Measurements from ENCODE around the gene C1orf198. TPM values are rescaled to one million over a fixed set of nuclear protein-coding genes. Genes with fewer than 3 reads are reported as not detected.
"Not testable (repeated sequence)": the region's sequence is repeated elsewhere in the genome, so short reads cannot be mapped to it uniquely, and the experiment has no call there.

The C1orf198 gene
- total RNA-seq, 1 donor from 2014 or later = 168 TPM

DNA sequence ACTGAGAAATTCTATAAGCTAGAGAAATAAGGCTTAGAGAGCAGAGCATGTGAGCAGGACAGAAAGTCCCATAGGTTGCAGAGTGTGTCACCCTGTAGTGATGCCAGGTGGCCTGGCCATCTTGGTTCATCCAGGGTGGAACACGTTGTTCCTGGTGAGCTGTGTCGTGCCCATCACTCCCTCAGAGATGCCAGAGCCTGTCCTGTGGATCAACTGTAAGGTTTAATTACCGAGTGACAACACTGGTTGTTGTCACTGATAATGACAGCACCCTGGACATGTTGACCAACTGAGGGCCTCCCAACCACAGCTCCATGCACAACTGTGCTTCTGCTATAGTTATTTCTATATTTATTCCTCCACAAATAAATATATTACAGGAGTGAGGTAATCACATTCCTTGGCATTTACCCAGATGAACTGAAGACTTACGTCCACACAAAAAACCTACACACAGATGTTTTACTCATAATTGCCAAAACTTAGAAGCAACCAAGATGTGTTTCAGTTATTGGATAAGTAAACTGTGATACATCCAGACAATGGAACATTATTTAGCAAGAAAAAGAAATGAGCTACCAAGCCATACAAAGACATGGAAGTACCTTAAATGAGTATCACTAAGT, 6.2 kb downstream of the C1orf198 start:
- DNase-seq (ENCODE audit: low read depth) = peak; percentile 53

DNA sequence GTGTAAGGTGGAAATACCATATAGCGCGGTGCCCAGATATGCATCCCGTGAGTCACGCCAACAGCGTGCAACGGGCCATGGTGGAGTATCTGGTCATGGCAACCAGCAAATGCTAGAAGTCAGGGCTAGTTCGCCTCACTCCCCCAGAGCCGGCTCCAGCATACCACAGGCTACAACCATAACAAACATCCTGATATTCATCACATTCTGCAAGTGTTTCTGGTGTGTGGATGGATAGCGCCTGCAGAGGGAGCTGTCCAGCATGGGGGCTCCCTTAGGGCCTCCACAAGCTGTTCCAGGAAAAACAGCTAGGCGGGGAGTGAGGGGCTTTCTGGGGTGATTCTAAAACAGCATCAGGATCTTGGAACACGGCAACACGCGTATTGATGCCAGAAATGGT, 6.8 kb downstream of the C1orf198 start:
- no peak for DNase-seq (ENCODE audit: low read depth)

DNA sequence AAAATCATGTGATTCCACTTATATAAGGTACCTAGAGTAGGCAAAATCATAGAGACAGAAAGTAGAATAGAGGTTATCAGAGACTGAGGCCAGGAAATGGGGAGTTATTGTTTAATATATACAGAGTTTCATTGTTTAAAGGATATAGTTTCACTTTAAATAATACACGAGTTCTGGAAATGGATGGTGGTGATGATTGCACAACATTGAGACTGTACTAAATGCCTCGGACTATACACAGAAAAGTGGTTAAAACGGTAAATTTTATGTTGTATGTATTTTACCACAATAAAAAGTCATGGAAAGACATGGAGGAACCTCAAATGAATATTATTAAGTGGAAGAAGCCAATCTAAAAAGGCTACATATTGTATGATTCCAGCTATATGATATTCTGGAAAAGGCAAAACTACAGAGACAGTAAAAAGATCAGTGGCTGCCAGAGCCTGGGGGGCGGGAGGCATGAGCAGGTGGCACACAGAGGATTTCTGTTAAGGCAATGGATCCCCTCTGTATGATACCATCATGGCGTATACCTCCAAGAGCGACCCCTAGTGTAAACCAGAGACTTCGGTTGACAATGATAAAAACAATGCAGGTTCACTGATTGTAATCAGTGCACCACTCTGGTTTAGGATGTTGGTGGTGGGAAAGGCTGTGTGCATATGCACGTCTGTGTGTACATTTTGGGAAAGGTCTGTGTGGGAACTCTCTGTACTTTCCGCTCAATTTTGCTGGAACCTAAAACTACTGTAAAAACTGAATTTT, 7.5 kb downstream of the C1orf198 start:
- no peak for DNase-seq (ENCODE audit: low read depth)

DNA sequence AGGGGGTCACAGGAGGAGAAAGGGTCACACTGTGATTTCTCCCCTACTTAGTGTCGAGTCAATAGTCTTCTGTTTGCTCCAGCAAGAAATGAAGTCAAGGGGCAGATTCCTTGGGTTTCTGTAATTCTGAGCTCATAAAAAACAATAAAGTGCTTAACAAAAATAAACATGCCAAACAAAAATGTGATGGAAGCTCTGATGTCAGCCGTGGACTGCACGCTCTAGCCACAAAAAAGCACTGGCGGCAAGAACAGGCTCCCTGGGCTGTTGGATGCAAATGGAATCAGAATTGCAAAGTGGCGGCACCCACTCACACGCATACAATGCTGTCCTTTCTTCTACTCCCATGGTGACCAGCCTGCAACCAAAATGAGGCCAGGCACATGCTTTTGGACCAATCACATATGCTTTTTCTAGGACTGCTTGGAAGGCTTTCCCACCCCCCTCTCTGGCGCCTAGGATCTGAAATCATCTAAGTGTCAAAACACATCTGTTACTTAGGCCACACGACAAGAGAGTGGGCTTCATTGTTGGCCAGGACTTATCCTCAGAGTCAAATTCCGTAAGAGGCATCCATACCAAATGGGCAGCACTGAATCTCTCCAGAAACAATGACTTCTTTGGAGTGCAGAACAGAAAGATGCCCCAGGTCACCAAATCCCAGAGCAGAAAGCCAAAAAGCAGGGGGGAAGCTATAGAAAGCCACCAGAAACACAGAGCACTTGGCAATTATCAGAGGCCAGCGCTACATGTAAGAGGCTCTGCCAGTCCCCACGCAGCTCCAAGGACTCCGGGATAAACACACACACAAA, 9.2 kb downstream of the C1orf198 start:
- DNase-seq (ENCODE audit: low read depth) = no peak

DNA sequence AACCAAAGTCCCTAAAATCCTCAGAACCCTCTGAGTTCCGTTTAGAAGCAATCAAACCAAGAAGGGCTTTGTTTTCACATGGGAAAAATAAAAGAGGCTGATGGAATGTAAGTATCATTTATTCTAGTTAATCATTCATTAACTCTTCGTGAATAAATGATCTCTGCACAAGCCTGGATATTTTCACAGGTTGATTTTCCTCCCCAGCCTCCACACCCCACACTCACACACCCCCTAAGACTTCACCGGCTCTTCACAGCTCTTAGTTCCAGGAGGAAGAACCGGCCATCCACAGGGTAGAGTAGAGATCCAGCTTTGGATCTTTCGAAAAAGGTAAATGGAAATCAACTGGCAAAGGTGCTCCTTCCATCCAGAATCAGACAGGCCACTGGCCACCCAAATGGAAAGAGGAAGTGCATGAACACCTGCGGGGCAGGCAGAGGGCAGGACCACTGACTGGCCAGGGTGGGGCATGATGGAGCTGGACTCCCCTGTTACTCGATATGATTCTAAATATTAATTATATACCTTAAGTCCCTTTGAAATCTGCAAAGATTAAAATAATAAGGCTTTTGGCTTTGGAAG, 10.0 kb downstream of the C1orf198 start:
- DNase-seq (ENCODE audit: low read depth) = no peak

DNA sequence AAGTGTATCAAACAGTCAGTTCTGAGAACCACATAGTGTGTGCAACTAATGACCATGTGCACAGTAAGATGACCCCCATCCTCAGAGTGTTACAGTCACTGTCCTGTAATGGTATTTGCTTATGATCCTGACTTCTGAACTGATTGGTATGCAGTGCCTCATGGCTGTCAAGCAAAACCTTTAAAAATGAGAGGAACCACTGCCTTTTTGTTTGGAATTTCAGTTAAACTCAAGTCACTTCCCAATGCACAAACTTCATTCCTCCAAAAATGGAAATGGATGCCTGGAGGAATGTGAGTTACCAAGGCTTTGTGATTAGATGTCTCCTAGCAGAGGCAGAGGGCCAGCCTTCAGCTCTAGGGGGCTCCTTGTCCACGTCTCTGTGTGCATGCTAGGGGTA, 10.5 kb downstream of the C1orf198 start:
- no peak for DNase-seq (ENCODE audit: low read depth)

DNA sequence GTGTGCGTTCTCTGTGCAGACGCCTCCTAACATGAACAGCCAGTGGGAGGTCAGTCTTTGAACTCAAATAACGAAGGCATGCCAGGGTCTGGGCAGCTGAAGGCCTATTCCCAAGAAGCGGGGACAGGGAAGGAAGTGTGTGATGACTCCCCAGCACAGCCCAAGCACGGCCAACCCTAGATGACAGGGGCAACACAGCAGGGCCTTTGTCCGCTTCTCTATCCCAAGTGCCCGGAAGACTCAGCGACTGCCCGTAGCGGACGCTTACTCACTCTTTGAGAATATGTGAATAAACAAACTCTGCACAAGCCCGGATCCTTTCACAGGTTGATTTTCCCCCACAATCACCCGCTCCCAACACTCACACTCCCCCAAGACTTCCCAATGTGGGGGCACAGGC, 11.2 kb downstream of the C1orf198 start:
- no peak for DNase-seq (ENCODE audit: low read depth)

DNA sequence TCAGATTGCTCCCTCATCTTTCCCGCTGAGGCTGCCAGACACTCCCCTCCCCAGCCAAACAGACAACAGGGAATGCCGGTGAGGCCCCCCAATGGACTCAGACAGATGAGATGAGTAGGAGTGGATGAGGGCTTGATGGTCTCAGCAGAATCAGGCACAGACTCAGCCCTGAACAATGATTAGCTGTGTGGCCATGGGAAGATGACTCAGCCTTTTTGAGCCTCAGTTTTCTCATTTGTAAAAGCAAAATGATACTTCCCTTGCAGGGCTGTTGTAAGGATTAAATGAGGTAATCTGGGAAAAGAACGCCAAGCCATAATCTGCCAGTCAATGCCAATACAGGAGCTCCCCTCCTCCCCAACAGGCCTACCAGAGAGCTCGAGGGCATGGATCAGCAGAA, 12.4 kb downstream of the C1orf198 start:
- DNase-seq (ENCODE audit: low read depth) = no peak

DNA sequence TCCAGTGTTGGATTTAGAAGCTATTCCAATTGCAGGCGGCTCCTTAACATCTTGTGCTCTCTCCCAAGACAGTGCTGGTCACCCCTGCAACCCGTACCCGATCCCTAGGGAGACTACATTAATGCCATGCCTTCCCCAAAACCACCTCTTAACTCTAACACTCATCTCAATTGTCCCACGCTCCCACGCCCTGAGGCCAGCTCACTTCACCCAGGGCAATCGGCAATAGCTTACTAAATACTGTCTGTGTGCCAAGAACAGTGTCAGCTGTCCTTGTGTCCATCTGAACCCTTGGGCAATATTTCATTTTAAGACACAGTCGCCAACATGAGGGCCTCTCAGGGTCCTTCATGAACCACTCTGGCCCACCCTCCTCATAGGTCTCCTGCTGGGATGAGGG, 13.9 kb downstream of the C1orf198 start:
- peak; percentile 44 for DNase-seq (ENCODE audit: low read depth)

DNA sequence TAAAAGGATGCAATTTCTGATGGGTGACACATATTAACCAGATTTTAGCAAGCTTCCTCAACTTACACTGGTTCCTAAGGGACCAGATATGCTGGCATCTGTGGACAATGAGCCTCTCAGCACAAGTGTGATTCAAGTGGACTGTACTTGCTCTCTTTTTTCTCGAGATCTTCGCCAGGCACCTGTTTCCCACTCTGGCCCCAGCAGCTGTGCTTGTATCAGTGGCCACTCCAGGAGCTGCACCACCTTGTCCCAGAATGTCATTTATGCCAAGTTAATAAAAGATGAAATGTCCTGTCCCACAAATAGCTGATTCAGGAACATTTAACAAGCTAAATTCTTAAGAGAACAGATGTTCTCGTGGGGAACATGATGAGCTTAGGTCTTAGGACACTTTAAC, 14.6 kb downstream of the C1orf198 start:
- DNase-seq (ENCODE audit: low read depth) = peak; percentile 85

DNA sequence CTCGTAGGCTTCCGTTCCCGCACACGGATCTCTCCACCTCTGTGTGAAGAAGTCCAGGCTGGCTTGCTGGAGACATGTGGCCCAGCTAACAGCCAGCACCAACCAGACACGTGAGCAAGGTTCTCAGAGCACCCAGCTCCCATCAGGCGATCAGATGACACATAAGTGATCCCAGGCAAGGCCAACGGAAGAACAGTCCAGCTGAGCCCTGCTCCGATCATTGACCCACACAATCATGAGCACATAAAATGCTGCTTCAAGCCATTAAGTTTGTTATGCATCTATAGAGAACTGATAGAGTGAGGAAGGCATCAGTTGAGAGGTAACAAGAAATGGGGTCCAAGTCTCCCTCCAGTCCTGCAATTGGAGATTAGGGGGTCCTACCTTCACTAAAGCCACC, 15.4 kb downstream of the C1orf198 start:
- DNase-seq (ENCODE audit: low read depth) = no peak

DNA sequence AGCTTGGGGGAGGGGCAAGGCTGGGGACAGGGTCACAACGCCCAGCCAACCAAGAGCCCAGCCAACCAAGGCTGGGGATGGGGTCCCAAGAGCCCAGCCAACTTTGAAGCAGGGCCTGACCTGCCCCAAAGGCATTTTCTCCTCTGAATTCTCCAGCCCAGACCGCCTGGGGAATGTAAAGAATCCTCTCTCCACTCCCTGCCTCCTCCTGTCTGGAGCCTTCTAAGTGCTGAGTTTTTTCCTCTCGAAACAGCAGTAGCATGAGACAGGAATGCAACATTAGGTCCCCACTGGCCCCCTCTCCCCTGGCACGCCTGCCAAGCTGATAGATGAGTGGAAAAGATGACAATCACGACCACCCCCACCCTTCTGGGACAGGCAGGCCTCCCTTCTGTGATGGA, 17.0 kb downstream of the C1orf198 start:
- peak; percentile 63 for DNase-seq (ENCODE audit: low read depth)

DNA sequence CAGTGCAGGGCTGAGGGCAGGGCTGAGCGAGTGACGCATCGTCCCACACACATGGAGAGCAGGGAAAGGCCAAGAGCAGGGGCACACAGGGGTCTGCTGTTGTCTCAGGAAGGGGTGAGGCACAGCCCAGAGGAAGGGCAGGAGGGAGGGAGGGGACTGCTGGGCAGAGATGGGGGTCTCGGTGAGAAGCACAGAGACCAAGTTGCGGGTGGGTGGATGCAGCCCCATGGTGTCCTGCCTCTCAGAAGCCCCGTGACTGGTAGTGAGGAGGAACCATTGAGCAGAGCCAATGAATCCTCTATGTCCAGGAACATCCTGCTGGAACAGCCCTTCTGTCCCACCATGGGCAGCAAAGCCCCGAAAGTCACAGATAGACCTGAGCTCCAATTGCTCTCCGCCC, 17.8 kb downstream of the C1orf198 start:
- no peak for DNase-seq (ENCODE audit: low read depth)

DNA sequence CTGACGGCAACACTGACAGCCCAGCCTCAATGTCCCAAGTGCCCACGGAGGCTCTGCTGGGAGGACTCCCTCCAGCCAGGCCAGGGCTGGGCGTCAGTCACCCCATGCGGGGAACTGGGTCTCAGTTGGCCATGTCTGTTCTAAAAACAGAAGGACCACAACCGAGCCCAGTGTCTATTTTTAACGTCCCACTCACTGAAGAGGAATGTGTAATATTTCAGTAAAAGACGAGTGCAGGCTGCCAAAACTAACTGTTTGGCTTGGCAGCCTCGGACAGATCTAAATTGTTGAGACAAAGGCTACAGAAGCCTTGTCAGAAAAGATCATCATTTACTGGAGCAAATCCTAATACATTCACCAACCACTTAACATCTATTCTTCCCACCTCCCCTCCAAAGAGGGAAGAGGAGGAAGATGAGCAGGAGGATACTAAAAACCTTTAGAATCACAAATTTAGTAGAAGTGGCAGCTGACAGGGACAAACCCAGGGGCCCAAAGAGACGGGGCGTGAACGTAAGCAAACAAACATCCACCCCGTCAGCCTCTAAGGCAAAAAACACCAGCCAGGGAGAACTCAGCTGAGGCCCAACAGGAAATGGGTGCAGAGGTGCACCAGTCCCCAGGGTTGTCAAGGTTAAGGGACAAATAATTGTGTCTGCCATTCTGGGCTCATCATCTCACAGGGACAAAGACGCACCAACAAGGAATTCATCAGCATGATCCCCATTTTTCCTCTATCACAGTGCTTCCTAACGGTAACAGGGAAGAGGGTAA, 18.7 kb downstream of the C1orf198 start:
- peak; percentile 95 for DNase-seq (ENCODE audit: low read depth)

DNA sequence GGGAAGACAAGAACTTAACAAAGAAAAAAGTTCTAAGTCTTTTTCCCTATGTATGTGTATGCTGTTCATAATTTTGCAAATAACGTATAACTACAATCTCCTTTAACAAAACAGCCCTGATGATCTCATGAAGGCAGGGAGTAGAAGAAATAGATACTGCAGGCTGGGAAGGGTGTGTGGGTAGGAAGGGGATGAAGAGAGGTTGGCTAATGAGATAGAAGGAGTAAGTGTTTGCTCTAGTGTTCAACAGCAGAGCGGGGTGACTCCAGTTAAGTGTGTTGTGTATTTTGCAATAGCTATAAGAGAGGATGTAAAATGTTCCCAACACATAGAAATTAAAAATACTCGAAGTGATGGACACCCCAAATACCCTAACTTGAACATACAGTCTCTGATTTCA, 20.1 kb downstream of the C1orf198 start:
- no peak for DNase-seq (ENCODE audit: low read depth)

DNA sequence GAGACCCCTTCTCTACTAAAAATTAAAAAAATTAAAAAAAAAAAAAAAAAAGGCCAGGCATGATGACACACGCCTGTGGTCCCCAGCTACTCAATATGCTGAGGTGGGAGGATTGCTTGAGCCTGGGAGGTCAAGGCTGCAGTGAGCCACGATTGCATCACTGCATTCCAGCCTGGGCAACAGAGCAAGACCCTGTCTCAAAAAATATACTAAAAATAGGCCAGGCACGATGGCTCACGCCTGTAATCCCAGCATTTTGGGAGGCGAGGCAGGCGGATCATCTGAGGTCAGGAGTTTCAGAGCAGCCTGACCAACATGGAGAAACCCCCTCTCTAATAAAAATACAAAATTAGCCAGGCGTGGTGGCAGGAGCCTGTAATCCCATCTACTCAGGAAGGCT, 23.1 kb downstream of the C1orf198 start:
- DNase-seq (ENCODE audit: low read depth) = not testable (repeated sequence)

DNA sequence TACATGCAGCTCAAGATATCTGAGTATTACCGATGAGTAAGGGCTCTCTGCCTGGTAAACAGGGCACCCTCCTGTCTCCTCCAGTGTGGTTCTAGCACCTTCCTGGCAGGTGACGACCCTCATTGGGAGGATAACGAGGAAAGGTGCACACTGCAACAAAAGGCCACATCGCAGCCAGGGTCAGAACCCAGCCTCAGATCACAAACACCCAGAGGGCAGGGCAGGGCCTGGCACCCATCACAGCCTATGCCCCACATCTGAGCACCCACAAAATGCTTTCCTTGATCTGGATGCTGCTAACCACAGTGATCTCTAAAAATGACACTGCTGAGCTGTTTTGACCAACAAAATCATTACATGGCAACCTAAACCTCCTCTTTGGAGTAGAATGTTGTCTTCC, 23.8 kb downstream of the C1orf198 start:
- DNase-seq (ENCODE audit: low read depth) = no peak

DNA sequence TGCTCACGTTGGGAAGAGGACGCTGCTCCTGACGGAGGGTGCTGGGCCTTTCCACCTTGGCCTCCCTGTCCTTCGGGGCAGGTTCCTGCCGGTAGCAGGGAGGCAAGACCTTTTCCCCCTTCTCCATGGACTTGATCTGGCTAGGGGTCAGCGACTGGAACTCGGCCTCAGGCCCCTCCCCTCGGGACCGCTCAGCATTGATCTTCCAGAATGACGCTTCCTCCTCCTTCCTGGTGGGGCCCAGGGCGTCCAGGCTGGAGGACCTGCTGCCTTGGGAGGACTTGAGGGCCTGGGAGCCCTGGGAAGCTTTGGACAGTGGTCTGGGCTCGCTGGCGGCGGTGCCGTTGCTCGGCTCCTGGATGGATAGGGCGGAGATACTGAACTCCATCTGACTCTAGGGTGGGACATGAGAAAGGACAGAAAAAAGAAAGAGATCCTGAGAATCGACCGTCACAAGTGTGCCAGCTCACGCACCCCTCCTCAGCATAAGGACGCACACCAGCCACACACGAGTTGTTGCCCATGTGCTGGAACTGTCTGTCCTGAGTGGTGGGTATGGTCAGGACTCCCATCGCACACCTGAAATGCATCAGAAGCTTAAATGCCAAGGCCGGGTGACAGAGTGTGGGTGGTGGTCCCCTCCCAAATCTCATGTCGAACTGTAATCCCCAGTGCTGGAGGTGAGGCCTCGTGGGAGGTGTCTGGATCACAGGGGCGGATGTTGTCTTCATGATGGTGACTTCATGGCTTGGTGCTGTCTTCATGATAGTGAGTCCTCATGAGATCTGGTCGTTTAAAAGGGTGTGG, 24.6 kb downstream of the C1orf198 start:
- no peak for DNase-seq (ENCODE audit: low read depth)

DNA sequence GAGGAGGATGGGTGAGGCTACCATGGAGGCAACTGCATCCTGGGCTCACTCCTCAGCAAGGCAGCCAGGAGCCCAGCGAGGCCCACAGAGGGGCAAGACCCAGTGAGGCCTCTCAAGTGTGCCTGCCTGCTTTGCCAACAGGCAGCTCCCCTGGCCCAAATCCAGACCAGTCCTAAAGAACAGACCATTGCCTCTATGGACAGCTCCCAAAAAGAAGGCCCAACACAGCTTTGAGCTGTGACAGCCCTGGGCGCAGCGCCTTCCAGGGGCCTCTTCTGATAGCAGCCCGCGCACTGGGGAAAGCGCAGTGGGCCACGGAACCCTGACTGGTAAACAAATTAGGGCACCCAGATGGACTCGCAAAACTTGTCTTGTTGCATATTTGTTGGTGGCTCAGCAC, 25.5 kb downstream of the C1orf198 start:
- no peak for DNase-seq (ENCODE audit: low read depth)

DNA sequence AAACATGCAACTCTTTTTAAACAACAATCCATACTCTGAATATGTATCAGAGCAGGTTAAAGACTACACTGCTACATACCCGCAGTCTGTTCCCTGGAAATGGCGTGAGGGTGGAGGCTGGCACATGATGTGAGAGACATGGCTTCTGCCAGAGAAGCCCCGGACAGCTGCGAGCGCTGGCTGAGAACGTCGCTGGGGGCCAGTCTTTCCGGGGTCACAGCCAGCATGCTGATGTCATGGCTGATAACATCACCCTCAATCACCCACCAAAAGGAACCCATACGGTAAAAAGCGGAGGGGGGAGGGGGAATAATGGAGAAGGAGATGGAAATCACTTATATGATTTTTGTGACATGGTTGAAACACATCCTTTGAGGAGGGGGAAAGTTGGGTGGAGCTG, 29.1 kb downstream of the C1orf198 start:
- no peak for DNase-seq (ENCODE audit: low read depth)
